Measurements from ENCODE around the gene VPS41.

The VPS41 gene

DNA sequence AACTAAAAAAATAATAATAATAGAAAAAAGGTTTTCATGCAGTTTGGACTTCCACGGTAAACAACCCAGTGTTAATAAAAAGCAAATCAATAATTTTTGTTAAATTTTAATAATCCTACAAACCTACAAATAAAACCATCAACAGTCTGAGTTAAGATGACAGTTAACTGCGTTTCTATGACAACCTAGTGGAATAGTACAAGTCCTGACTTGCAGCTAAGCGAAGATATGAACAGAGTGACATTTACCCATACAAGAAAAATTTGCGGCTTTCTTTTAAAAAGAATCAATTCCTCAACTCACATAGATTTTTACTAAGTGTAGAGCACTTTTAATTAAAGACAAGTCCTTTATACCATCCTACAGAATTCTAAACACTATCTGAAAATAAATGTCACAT lies 35.6 kb downstream of the VPS41 start:
- no peak for DNase-seq (ENCODE audit: low read depth, low spot score)
- TF ChIP-seq, protein P1, sequence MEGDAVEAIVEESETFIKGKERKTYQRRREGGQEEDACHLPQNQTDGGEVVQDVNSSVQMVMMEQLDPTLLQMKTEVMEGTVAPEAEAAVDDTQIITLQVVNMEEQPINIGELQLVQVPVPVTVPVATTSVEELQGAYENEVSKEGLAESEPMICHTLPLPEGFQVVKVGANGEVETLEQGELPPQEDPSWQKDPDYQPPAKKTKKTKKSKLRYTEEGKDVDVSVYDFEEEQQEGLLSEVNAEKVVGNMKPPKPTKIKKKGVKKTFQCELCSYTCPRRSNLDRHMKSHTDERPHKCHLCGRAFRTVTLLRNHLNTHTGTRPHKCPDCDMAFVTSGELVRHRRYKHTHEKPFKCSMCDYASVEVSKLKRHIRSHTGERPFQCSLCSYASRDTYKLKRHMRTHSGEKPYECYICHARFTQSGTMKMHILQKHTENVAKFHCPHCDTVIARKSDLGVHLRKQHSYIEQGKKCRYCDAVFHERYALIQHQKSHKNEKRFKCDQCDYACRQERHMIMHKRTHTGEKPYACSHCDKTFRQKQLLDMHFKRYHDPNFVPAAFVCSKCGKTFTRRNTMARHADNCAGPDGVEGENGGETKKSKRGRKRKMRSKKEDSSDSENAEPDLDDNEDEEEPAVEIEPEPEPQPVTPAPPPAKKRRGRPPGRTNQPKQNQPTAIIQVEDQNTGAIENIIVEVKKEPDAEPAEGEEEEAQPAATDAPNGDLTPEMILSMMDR (IDR thresholded peaks at IDR 0.05; ENCODE audit: insufficient read depth, low read length, missing control alignments): no peak
- POLR2A ChIA-PET: no interaction called here
- no peak overlapping the region for H3K4me3 ChIP-seq (ENCODE audit: low read depth, low read length)
- CTCF ChIA-PET: no interaction called here

DNA sequence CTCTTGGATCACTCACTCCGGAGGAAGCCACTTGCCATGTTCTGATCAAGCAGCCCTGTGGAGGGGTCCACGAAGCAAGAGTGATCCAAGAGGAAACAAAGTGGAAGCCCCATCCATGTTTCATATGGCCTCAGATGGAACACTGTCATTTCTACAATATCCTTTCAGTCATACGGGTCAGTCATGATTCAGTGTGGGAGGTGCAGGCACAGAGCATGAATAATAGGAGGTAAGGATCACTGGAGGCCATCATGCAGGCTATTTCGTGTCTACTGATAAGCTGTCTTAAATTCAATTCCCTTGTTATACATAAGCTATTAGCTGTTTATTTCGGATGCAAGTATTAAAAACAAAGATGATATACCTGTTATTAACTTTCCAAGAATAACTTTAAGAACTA lies 36.8 kb downstream of the VPS41 start:
- no peak for DNase-seq (ENCODE audit: low read depth, low spot score)
- no peak overlapping the region for H3K4me3 ChIP-seq (ENCODE audit: low read depth, low read length)
- POLR2A ChIA-PET: no interaction called here
- CTCF ChIA-PET: interaction anchor here (1.4 kb wide), 1 partner anchor 9 kb away, joined by 6 read pairs; no protein-coding TSS in a partner anchor
- TF ChIP-seq, protein P1 (IDR thresholded peaks at IDR 0.05; ENCODE audit: insufficient read depth, low read length, missing control alignments): no peak

DNA sequence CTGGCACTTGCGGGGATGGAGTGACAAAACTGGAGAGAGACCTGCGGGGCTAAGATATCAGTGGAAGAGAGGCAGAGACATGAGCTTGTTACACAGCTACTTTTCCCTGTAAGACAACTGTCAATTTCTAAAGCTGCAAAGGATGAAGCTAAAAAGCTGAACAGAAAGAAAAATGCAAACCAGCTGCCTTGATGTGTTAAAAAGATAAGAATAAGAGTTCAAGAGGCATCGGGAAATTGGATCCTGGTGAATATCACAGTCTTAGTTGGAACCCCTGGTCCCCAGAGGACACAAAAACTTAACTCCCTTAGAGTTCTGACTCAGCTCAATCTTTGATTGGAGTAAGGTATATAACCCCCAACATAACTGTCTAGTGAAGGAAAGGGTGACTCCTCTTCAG lies 38.8 kb downstream of the VPS41 start:
- no peak for DNase-seq (ENCODE audit: low read depth, low spot score)
- TF ChIP-seq, protein P1 (IDR thresholded peaks at IDR 0.05; ENCODE audit: insufficient read depth, low read length, missing control alignments): no peak
- CTCF ChIA-PET: no interaction called here
- no peak overlapping the region for H3K4me3 ChIP-seq (ENCODE audit: low read depth, low read length)
- POLR2A ChIA-PET: no interaction called here

DNA sequence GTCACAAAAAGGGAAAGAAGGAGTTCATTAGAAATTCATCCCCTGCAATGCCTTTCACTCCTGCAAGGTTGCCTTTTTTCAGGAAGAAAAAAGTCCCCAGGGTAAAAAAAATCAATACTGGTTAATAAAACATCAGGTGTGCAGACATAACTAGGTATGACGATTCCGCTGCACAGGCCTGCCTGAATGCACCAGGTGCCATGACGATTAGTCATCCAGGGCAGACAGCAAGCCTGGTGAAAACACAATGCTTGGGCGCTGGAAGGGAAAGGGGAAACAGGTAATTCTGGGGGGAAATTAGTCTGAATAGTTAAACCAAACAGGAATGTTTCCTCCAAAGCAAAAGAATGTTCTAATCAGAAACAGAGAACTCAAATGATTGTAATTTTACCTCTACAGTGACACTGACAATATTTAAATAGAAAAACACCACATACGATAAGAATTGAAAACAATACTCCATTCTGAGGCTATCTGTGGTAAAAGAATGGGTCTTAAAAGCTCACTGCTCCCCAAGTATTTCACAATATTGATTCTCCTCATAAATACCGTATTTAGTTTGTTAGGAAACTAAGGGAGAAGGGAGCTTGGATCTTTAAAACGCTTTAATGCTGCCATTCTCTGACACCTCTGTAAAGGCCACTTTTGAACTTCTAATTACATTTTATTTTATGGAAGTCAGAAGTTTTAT lies 45.2 kb downstream of the VPS41 start:
- CTCF ChIA-PET: interaction anchor here (2.2 kb wide), 1 partner anchor 9 kb away, joined by 6 read pairs; no protein-coding TSS in a partner anchor
- POLR2A ChIA-PET: no interaction called here

DNA sequence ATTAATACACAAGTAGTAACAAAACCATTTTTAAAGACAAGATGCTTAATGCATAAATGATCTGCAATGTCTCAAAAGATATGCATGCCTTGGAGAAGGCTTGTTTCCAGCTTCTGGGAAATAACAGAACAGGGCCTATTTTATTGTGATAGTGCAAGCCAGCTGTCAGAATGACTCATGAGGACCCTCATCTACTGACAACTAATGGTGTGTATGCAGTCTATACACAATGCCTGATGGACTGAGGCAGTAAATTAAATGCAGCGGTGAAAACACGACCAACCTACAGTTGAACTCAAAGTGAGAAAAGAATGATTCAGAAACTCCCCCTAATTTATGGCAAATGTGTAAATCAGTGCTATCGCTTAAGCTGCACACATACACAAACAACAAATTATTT lies 46.3 kb downstream of the VPS41 start:
- no peak for DNase-seq (ENCODE audit: low read depth, low spot score)
- ChIA-PET CTCF (interaction anchor here (2.2 kb wide), 1 partner anchor 10 kb away, joined by 6 read pairs; no protein-coding TSS in a partner anchor), POLR2A (no interaction called here)

More for the DNA sequence above, 45.2 kb downstream of the VPS41 start:
- no peak for DNase-seq (ENCODE audit: low read depth, low spot score)
- TF ChIP-seq, protein P1 (IDR thresholded peaks at IDR 0.05; ENCODE audit: insufficient read depth, low read length, missing control alignments): no peak
- H3K4me3 ChIP-seq (ENCODE audit: low read depth, low read length): no peak overlapping the region

DNA sequence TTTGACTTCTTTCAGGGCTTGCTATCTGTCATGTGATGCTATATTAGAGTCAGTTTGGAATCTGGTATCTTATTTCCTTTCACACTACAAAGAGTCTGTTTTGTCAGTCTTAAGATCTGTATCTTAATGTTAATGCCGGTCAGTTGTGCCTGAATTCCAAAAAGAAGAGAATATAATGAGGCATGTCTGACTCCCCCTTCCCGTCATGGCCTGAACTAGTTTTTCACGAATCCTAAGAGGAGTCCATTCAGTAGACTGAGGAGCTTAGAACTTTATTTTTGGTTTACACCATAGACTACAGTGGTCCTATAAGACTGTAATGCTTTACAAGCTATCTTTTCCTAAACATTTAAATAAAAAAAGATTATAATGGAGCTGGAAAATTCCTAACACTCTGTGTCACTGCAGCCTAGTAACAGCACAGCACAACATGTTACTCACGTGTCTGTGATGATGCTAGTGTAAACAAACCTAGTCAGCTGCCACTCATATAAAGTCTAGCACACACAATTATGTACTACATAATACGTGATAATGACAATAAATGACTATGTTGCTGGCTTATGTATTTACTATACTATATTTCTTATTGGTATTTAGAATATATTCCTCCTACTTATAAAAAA lies 50.6 kb downstream of the VPS41 start:
- ChIA-PET POLR2A (no interaction called here), CTCF (no interaction called here)
- DNase-seq (ENCODE audit: low read depth, low spot score): no peak

More for the DNA sequence above, 46.3 kb downstream of the VPS41 start:
- TF ChIP-seq, protein P1 (IDR thresholded peaks at IDR 0.05; ENCODE audit: insufficient read depth, low read length, missing control alignments): no peak
- H3K4me3 ChIP-seq (ENCODE audit: low read depth, low read length): no peak overlapping the region

More for the DNA sequence above, 50.6 kb downstream of the VPS41 start:
- TF ChIP-seq, protein P1 (IDR thresholded peaks at IDR 0.05; ENCODE audit: insufficient read depth, low read length, missing control alignments): no peak
- no peak overlapping the region for H3K4me3 ChIP-seq (ENCODE audit: low read depth, low read length)
